HCT116 (cell line): ENCODE measurements around the gene RNASET2.

Experiments
- ATF3 ChIP-seq: IDR thresholded peaks from 2 replicates; pipeline ENCODE4 v1.6.1; 2012
- CEBPB ChIP-seq: IDR thresholded peaks from 2 replicates; pipeline ENCODE4 v1.6.1; 2012; ENCODE audit warnings: low read depth
- CTCF ChIP-seq, 3 experiments: fragments of 200-600 bp in 1 of 3; sonication (generic) in 1 of 3; IDR thresholded peaks in 2 of 3; conservative IDR thresholded peaks in 1 of 3; 2 replicates each; pipeline ENCODE4 v1.5.1; 2012 to 2017; ENCODE audit warnings: low read depth in 2 of 3, low read length in 2 of 3, antibody characterized with exemption in 1 of 3, borderline replicate concordance in 1 of 3, control low read depth in 1 of 3, mild to moderate bottlenecking in 1 of 3, mixed read lengths in 1 of 3, mixed run types in 1 of 3, moderate library complexity in 1 of 3; ENCODE audit not compliant: insufficient read depth in 1 of 3
- EGR1 ChIP-seq: IDR thresholded peaks from 2 replicates; pipeline ENCODE4 v1.6.1; 2012; ENCODE audit warnings: low read depth
- EZH2phosphoT487 ChIP-seq: fragments of 200-600 bp; IDR thresholded peaks from 2 replicates; pipeline ENCODE4 v1.6.1; 2018; ENCODE audit warnings: antibody characterized with exemption, borderline replicate concordance
- FOSL1 ChIP-seq: IDR thresholded peaks from 2 replicates; pipeline ENCODE4 v1.6.1; 2012; ENCODE audit warnings: low read depth
- JUND ChIP-seq: IDR thresholded peaks from 2 replicates; pipeline ENCODE4 v1.6.1; 2012
- POLR2A ChIP-seq: IDR thresholded peaks from 2 replicates; pipeline ENCODE4 v1.7.0; 2011; ENCODE audit warnings: borderline replicate concordance; ENCODE audit not compliant: insufficient read depth, insufficient read length; ENCODE audit errors: extremely low read depth
- POLR2AphosphoS5 ChIP-seq: IDR thresholded peaks from 2 replicates; pipeline ENCODE4 v1.6.1; 2011; ENCODE audit warnings: mild to moderate bottlenecking, low read depth, low read length, moderate library complexity
- RAD21 ChIP-seq: IDR thresholded peaks from 2 replicates; pipeline ENCODE4 v1.6.1; 2012; ENCODE audit warnings: low read depth, mild to moderate bottlenecking
- SIN3A ChIP-seq: IDR thresholded peaks from 2 replicates; pipeline ENCODE4 v1.6.1; 2012; ENCODE audit warnings: low read depth
- SP1 ChIP-seq: IDR thresholded peaks from 2 replicates; pipeline ENCODE4 v1.6.1; 2012; ENCODE audit warnings: low read depth
- ZNF274 ChIP-seq: fragments of 200-500 bp; sonication (Bioruptor generic); IDR thresholded peaks from 2 replicates; pipeline ENCODE4 v1.6.1; 2014; ENCODE audit warnings: mild to moderate bottlenecking, low read depth, low read length, inconsistent platforms

GRCh38 chr6:166946125-166946524, 10.2 kb downstream of the RNASET2 start:
- TF ChIP-seq ZNF274, result no peak
- no peak for TF ChIP-seq POLR2A
- TF ChIP-seq JUND, result no peak
- no peak for TF ChIP-seq CTCF (IDR thresholded peaks at IDR 0.05 in 2 of 3, conservative IDR thresholded peaks at IDR 0.05 in 1 of 3; ENCODE audit: borderline replicate concordance in 1 of 3, insufficient read depth in 1 of 3, low read depth in 2 of 3, low read length in 2 of 3)
- TF ChIP-seq EZH2phosphoT487, result no peak
- no peak for TF ChIP-seq RAD21
- no peak for TF ChIP-seq SP1
- TF ChIP-seq ATF3, result no peak
- TF ChIP-seq EGR1, result no peak
- TF ChIP-seq FOSL1, result no peak
- no peak for TF ChIP-seq CEBPB
- TF ChIP-seq POLR2AphosphoS5, result no peak
- no peak for TF ChIP-seq SIN3A
